GM10847 (cell line): ENCODE results near the gene CNGB1.

Experiments
- POLR2A ChIP-seq: IDR thresholded peaks from 2 replicates; pipeline ENCODE4 v1.6.1; 2011; ENCODE audit not compliant: insufficient read length; ENCODE audit errors: extremely low read depth

Gene CNGB1

GRCh38 chr16:57915267-57915666 lies 55.7 kb downstream of the CNGB1 start:
- no peak for TF ChIP-seq POLR2A

GRCh38 chr16:57914244-57915173 lies 56.4 kb downstream of the CNGB1 start:
- TF ChIP-seq POLR2A: no peak

GRCh38 chr16:57912529-57913260 lies 58.2 kb downstream of the CNGB1 start:
- TF ChIP-seq POLR2A: no peak

- no peak for TF ChIP-seq POLR2A
Observed at GRCh38 chr16:57911743-57912142, 59.2 kb downstream of the CNGB1 start.

GRCh38 chr16:57910696-57911095 lies 60.2 kb downstream of the CNGB1 start:
- no peak for TF ChIP-seq POLR2A

- TF ChIP-seq POLR2A: no peak
Observed at GRCh38 chr16:57908409-57908987, 62.4 kb downstream of the CNGB1 start.

GRCh38 chr16:57906382-57907316 lies 64.3 kb downstream of the CNGB1 start:
- no peak for TF ChIP-seq POLR2A

GRCh38 chr16:57904101-57904500 lies 66.8 kb downstream of the CNGB1 start:
- no peak for TF ChIP-seq POLR2A

- no peak for TF ChIP-seq POLR2A
Observed at GRCh38 chr16:57903656-57904055, 67.3 kb downstream of the CNGB1 start.

- no peak for TF ChIP-seq POLR2A
Observed at GRCh38 chr16:57901480-57902069, 69.4 kb downstream of the CNGB1 start.

- no peak for TF ChIP-seq POLR2A
Observed at GRCh38 chr16:57900796-57901479, 70.0 kb downstream of the CNGB1 start.

GRCh38 chr16:57899771-57900661 lies 70.9 kb downstream of the CNGB1 start:
- TF ChIP-seq POLR2A: no peak

GRCh38 chr16:57898961-57899360 lies 72.0 kb downstream of the CNGB1 start:
- no peak for TF ChIP-seq POLR2A
